Left lobe of liver (tissue), 2 donors: ENCODE measurements around the gene TRAF4. TPM values are rescaled to one million over a fixed set of nuclear protein-coding genes. Genes with fewer than 3 reads are reported as not detected.
"Not testable (repeated sequence)": the region's sequence is repeated elsewhere in the genome, so short reads cannot be mapped to it uniquely, and the experiment has no call there.

Source experiments
- ATAC-seq: fragments of 200-7000 bp; cut with Tn5 transposase; one replicate; pipeline ENCODE4 v1.9.1; 2020; ENCODE audit warnings: mild to moderate bottlenecking, moderate library complexity
- DNase-seq: peaks from one replicate; pipeline ENCODE4 v3.0.0-alpha.2; 2020; ENCODE audit warnings: low spot score
- total RNA-seq: library from RNA; stranded (reverse); gene quantifications from one replicate; pipeline ENCODE4 v1.2.1, GENCODE V29; 2021
- donor health status: DM: no; HTN: no; CAD: no; lungs with moderate emphysema.
- donor health status: DM: no; HTN: yes; CAD: no.

TRAF4 gene
- total RNA-seq, 1 donor from 2014 or later, result 49.0 TPM

DNA sequence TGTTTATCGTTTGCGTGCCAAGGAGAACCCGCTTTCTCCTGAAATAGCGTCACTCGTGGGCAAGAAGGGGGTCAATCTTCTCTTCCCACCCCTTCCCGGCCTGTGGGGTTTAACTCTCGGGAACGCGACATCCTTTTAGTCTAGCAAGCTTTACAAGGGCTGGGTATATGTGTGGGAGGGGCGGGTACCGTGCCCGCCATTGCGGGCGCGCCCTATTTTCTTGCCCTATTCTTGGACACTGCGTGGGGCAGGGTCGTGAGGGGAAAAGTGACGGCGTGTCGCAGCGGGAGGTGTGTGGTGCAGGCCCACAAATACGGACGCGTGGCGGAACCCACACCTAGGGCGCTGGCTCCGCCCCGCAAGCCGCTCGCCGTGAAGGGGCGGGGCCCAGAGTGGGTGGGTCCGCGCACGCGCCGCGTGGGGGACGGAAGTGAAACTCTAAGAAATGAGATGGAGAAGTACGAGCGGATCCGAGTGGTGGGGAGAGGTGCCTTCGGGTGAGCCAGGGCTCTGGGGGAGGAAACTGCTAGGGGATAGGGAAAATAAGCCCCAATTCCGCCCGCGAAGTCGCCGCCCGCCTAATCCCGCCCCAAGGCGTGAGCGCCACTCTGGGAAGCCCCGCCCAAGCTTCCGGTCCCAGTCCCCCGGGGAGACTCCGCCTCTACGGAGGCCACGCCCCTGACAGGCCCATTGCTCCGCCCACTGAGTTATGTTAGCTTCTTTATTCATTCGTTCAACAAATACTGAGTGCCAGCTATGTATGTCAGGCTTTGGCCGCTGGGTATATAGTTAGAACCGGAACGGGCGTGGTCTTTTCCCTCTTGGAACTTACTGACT lies 15.2 kb upstream of the TRAF4 start, which contains the start of gene NEK8:
Gene NEK8, plus strand, starts transcription at position 425 of the 837 bp plus-strand sequence. Its CDS starts 26 bp downstream, at position 451.
- DNase-seq, result peak; percentile 95
- ATAC-seq, result peak; percentile 70

- DNase-seq (no peak), ATAC-seq (no peak)
Observed at GRCh38 chr17:28729950-28730330, 13.9 kb upstream of the TRAF4 start.

- ATAC-seq, result no peak
- no peak for DNase-seq
Observed at GRCh38 chr17:28733346-28733745, 10.5 kb upstream of the TRAF4 start.

DNA sequence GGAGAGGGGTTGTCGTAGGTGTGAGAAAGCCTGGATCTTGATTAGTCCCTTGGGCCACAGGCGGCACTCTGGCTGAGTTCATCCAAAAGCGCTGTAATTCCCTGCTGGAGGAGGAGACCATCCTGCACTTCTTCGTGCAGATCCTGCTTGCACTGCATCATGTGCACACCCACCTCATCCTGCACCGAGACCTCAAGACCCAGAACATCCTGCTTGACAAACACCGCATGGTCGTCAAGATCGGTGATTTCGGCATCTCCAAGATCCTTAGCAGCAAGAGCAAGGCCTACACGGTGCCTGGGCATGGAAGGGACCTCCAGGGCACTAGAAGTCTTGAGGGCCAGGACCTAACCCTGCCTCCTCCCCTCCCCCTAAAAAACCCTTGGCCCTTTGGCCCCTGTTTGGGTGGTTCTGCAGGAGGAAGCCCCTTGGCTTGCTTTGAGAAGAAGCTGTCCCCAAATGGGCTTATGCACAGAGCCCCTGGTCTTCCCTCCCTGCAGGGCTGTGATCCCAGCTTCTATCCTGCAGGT lies 9.0 kb upstream of the TRAF4 start:
- DNase-seq, result no peak

GRCh38 chr17:28735242-28735722 lies 8.5 kb upstream of the TRAF4 start:
- ATAC-seq (no peak), DNase-seq (no peak)

More for the DNA sequence above, 9.0 kb upstream of the TRAF4 start:
- ATAC-seq, result no peak

DNA sequence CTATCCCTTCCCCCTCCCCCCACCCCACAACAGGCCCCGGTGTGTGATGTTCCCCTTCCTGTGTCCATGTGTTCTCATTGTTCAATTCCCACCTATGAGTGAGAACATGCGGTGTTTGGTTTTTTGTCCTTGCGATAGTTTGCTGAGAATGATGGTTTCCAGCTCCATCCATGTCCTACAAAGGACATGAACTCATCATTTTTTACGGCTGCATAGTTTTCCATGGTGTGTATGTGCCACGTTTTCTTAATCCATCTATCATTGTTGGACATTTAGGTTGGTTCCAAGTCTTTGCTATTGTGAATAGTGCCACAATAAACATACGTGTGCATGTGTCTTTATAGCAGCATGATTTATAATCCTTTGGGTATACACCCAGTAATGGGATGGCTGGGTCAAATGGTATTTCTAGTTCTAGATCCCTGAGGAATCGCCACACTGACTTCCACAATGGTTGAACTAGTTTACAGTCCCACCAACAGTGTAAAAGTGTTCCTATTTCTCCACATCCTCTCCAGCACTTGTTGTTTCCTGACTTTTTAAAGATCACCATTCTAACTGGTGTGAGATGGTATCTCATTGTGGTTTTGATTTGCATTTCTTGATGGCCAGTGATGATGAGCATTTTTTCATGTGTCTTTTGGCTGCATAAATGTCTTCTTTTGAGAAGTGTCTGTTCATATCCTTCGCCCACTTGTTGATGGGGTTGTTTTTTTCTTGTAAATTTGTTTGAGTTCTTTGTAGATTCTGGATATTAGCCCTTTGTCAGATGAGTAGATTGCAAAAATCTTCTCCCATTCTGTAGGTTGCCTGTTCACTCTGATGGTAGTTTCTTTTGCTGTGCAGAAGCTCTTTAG lies 7.7 kb upstream of the TRAF4 start:
- not testable (repeated sequence) for ATAC-seq

GRCh38 chr17:28737316-28737715 lies 6.5 kb upstream of the TRAF4 start:
- DNase-seq, result no peak
- no peak for ATAC-seq

More for the DNA sequence above, 7.7 kb upstream of the TRAF4 start:
- not testable (repeated sequence) for DNase-seq

- no peak for DNase-seq
- no peak for ATAC-seq
Observed at GRCh38 chr17:28737770-28738679, 5.8 kb upstream of the TRAF4 start.

DNA sequence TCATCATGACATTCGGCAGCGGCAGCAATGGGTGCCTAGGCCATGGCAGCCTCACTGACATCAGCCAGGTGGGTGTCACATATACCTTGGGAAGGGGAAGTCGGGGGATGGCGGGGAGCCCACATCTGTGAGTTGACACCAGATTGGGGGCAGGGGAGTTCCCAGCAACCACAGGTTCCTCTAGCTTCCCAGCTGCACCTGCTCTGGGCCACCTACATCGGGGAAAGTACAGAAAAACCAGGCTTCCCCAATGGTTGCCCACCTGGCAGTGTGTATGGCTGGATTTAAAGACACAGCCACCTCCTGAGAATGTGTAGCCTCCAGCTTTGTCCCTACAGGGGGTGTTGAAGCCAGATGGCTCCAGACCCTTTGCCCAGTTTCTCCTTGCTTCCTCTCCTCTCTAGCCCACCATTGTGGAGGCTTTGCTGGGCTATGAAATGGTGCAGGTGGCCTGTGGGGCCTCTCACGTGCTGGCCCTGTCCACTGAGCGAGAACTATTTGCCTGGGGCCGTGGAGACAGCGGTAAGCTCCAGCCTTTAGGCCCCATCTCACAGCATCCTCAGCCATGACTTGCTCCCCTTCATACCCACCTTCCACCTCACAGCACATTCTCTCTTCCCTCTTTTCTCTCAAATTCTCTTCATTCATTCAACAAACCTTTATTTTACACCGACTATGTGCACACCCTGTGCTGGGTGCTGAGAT lies 5.0 kb upstream of the TRAF4 start:
- ATAC-seq (no peak), DNase-seq (no peak)

GRCh38 chr17:28740406-28741357 lies 3.1 kb upstream of the TRAF4 start:
- no peak for ATAC-seq
- DNase-seq, result no peak

DNA sequence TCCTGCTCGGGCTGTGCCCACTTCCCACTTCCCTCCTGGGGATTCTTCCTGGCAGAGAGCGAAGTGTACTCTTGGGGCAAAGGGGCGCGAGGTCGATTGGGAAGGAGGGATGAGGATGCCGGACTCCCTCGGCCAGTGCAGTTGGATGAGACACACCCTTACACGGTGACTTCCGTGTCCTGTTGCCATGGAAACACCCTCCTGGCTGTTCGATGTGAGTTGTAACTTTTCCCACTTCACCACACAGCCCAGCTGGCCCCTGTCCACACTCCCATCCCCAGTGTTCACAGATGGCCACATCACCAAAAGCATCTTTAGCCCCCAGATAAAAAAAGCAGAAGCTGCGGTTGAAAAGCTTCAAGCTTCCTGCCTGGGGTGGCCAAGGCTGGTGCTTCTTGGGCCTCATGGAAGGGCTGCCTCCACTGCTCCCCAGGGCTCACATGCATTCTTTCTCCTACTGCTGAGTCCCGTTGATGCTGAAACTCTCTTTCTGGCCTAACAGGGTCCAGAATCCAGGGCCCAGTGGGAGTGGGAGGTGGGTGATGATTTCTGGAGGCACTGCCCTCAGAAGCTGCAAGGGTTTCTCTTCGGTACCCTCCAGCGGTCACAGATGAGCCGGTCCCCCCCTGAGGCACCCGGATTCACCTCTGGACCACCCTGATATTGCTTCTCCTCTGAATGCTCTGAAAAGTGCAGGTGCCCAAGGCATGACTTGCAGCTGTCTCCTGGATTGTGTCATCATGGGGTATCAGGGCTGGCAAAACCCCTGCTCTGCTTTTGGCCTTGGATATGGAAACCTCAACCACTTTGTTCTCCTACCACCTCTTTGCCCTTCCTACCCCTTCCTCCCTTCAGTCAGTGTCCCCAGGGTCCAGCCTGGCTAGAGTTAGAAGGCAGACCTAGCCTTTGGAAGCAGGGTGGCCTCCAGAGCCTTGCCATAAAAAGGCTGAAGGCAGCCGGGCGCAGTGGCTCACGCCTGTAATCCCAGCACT lies 2.2 kb upstream of the TRAF4 start:
- ATAC-seq (no peak), DNase-seq (no peak)

DNA sequence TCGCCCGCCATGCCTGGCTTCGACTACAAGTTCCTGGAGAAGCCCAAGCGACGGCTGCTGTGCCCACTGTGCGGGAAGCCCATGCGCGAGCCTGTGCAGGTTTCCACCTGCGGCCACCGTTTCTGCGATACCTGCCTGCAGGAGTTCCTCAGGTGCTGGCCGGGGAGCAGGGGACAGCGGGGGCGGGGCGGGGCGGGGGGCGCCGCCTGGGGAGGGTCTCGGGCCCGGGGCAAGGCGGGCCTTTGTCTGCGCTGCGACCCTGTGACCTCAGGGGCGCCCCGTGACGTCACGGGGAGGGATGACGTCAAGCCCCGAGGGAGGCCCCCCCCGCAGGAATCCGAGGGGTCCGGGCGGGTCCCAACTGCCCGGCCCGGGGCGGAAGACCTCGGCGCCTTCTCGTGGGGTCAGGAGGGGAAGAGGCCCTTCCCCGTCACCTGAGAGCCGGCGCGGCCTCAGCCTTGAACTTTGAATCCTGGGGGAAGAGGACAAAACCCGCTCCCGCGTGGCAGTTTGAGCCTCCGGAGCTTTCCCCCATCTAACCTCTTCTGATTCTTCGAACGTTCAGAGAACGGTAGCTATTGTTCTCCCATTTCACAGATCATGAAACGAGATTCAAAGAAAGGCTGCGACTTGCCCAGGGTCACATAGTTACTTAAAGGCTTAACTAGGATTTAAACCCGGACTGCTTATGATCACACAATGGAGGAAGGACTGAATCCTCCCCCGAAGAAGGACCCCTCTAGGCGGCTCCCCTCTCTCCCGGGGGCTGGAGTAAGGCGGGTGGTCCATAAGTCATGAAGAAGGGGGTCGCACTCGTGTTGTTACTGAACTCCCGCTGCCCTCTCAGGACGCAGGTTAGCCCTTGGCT lies 527 bp downstream of the TRAF4 start:
- DNase-seq, result peak; percentile 77

GRCh38 chr17:28744972-28745785 lies 1.4 kb downstream of the TRAF4 start:
- no peak for DNase-seq
- ATAC-seq, result peak; percentile 4

More for the DNA sequence above, 527 bp downstream of the TRAF4 start:
- ATAC-seq, result peak; percentile 29

- ATAC-seq (peak; percentile 59), DNase-seq (peak; percentile 84)
Observed at GRCh38 chr17:28745786-28746411, 2.1 kb downstream of the TRAF4 start.

DNA sequence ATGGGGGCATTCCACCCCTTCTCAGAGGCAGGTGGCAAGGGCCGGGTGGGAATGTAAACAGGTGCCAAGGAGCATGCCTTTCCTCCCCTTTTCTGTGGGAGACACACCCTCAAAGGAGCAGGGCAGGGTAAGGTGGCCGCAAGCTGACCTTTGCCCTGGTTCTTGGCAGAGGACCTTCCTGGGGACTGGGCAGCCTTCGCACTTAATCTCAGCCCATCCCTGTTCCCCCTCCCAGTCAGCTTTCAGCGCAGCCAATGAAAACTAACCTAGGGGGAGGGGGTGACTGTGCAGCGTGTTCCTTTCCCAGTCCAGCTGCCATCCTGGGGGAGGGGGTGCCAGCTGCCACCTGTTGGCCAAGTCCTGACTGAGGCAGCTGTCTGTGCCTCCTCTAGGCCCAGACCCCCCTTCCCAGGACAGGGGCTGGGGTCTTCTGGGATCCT lies 2.8 kb downstream of the TRAF4 start:
- peak; percentile 69 for DNase-seq
- ATAC-seq, result peak; percentile 15
